Smooth muscle cell of the pulmonary artery (primary cell): ENCODE measurements around the gene GNG8. TPM values are rescaled to one million over a fixed set of nuclear protein-coding genes. Genes with fewer than 3 reads are reported as not detected.

Experiments
- total RNA-seq: library from RNA; depleted of rRNA; stranded (reverse); fragments of >200 nt; gene quantifications from 2 replicates; pipeline ENCODE4 v1.2.3, GENCODE V29; 2014

GNG8 gene
- total RNA-seq, result not detected in 2 replicates

DNA sequence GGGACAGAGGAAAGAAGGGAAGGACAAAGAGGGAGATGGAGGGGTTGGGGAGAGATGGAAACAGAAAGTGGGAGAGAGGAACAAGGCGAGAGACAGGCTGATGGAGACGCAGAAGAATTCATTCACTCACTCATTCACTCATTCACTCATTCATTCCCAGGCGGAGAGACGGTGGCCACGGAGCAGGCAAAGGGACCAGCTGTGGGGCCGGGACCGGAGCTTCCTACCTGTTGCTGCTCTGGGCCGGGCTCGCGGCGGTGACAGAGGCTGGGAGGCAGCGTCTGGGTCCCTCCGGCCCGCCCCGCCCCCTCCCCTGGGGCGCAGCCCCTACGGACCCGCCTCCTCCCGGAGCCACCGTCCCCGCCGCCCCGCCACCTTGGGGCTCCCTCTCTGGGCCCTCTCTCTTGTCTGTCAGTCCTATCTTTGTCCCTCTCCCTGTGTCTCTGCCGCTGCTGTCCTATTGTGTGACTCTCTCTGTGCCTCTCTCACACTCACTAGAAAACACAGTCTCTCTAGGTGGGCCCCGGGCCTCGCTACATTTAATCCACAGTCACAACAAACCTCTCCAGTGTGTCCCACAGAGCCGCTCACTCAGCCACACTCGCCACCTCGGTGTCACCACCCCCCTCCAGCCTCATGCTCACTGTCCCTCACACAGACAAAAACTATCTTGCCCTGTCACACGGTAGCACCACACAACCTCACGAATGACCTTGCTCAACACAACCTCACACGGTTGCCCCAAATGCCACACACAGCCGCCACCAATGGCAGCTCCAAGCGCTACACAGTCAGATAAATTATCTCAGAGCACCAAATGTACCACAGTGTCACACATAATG, at the start of gene GNG8:
TSS of gene GNG8 (minus strand) at position 283 of the 842 bp plus-strand sequence. CDS start 1,520 bp downstream, outside the sequence.

GRCh38 chr19:46661020-46661731, 25.2 kb upstream of the GNG8 start, which contains the start of gene DACT3:
Gene DACT3 (minus strand): TSS chr19:46661182. CDS start chr19:46661064, 118 bp downstream.

GRCh38 chr19:46624958-46625661, 10.9 kb downstream of the GNG8 start, which contains the start of gene PTGIR:
Gene PTGIR (minus strand): TSS chr19:46625089. CDS start chr19:46624225, 864 bp downstream.

GRCh38 chr19:46601318-46602224, 34.4 kb downstream of the GNG8 start, which contains the start of gene CALM3:
Gene CALM3 (plus strand): TSS chr19:46601330. CDS start chr19:46601435, 105 bp downstream.

Other genes with a start within 250 kb of the GNG8 start
- gene CCDC8, start 222.6 kb downstream of the GNG8 start, total RNA-seq, result 20.0 and 21.8 TPM in 2 replicates
- 0.39 and 0.50 TPM in 2 replicates for gene PNMA8C, start 207.3 kb downstream of the GNG8 start, total RNA-seq
- gene PNMA8A, start 164.6 kb downstream of the GNG8 start, total RNA-seq, result 3.2 and 6.1 TPM in 2 replicates
- gene PNMA8B, start 140.3 kb downstream of the GNG8 start, total RNA-seq, result 0.96 and 1.6 TPM in 2 replicates
- 185 and 240 TPM in 2 replicates for gene CALM3, start 34.9 kb downstream of the GNG8 start, total RNA-seq
- gene PTGIR, start 11.1 kb downstream of the GNG8 start, total RNA-seq, result 20.0 and 34.8 TPM in 2 replicates
- 6.6 and 6.8 TPM in 2 replicates for gene DACT3, start 25.0 kb upstream of the GNG8 start, total RNA-seq
- gene PRKD2, start 80.9 kb upstream of the GNG8 start, total RNA-seq, result 17.4 and 28.1 TPM in 2 replicates
- 26.6 and 32.4 TPM in 2 replicates for gene FKRP, start 109.9 kb upstream of the GNG8 start, total RNA-seq
- gene STRN4, start 110.2 kb upstream of the GNG8 start, total RNA-seq, result 70.7 and 73.0 TPM in 2 replicates
- gene SLC1A5, start 152.4 kb upstream of the GNG8 start, total RNA-seq, result 122 and 169 TPM in 2 replicates
- gene AP2S1, start 214.6 kb upstream of the GNG8 start, total RNA-seq, result 121 and 142 TPM in 2 replicates
- gene ARHGAP35, start 224.8 kb upstream of the GNG8 start, total RNA-seq, result 79.4 and 89.5 TPM in 2 replicates